HEK293T (cell line): ENCODE measurements around the gene RGS7.

Experiments
- BHLHE40 ChIP-seq: fragments of 450-650 bp; IDR thresholded peaks from 2 replicates; pipeline ENCODE4 v1.6.1; 2016; ENCODE audit warnings: mild to moderate bottlenecking, moderate library complexity, borderline replicate concordance
- FOXA1 ChIP-seq: fragments of 450-650 bp; IDR thresholded peaks from 2 replicates; pipeline ENCODE4 v1.6.1; 2016; ENCODE audit warnings: mild to moderate bottlenecking
- FOXK2 ChIP-seq: fragments of 450-650 bp; IDR thresholded peaks from 2 replicates; pipeline ENCODE4 v1.6.1; 2016; ENCODE audit warnings: mild to moderate bottlenecking
- FOXM1 ChIP-seq: fragments of 450-650 bp; IDR thresholded peaks from 2 replicates; pipeline ENCODE4 v1.6.1; 2017; ENCODE audit warnings: mild to moderate bottlenecking, borderline replicate concordance
- L3MBTL2 ChIP-seq: fragments of 450-650 bp; conservative IDR thresholded peaks from 2 replicates; pipeline ENCODE4 v1.6.1; 2016; ENCODE audit warnings: mild to moderate bottlenecking
- NFRKB ChIP-seq: fragments of 450-650 bp; IDR thresholded peaks from 2 replicates; pipeline ENCODE4 v1.6.1; 2016; ENCODE audit warnings: mild to moderate bottlenecking, moderate library complexity
- SP1 ChIP-seq: fragments of 450-650 bp; IDR thresholded peaks from 2 replicates; pipeline ENCODE4 v1.6.1; 2017
- SUZ12 ChIP-seq: fragments of 450-650 bp; IDR thresholded peaks from 2 replicates; pipeline ENCODE4 v1.6.1; 2016; ENCODE audit warnings: mild to moderate bottlenecking
- TARDBP ChIP-seq: fragments of 450-650 bp; IDR thresholded peaks from 2 replicates; pipeline ENCODE4 v1.6.1; 2016
- ZNF384 ChIP-seq: fragments of 450-650 bp; IDR thresholded peaks from 2 replicates; pipeline ENCODE4 v1.6.1; 2016
- TF ChIP-seq, protein P1 (sequence below): fragments of 450-650 bp; IDR thresholded peaks from 2 replicates; pipeline ENCODE4 v1.6.1; 2016

DNA sequence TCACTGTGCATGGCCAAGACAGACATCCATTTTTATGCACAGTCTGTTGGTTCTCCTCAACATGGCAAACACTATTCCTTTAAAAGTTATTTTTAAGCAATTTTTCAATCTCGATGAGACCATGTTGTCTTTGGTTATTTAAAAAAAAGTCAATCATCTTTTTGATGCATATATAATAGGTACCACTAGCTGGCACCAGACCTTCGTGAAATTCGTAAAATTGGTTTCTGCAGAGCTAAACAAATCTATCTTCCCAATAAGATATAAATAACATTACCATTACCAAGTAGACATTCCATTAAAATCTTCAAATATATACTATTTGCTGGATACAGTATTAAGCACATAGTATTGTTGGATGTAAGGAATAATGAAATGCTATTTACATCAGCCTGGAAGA, 525.1 kb downstream of the RGS7 start:
- no peak for TF ChIP-seq FOXK2
- TF ChIP-seq SUZ12, result no peak
- TF ChIP-seq SP1, result no peak
- no peak for TF ChIP-seq NFRKB
- no peak for TF ChIP-seq L3MBTL2
- TF ChIP-seq BHLHE40, result no peak
- no peak for TF ChIP-seq FOXM1
- no peak for TF ChIP-seq TARDBP
- TF ChIP-seq FOXA1, result no peak
- TF ChIP-seq, protein P1, sequence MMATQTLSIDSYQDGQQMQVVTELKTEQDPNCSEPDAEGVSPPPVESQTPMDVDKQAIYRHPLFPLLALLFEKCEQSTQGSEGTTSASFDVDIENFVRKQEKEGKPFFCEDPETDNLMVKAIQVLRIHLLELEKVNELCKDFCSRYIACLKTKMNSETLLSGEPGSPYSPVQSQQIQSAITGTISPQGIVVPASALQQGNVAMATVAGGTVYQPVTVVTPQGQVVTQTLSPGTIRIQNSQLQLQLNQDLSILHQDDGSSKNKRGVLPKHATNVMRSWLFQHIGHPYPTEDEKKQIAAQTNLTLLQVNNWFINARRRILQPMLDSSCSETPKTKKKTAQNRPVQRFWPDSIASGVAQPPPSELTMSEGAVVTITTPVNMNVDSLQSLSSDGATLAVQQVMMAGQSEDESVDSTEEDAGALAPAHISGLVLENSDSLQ, result no peak
- TF ChIP-seq ZNF384, result no peak
